ENCODE data around the gene NDUFAF7. TPM values are rescaled to one million over a fixed set of nuclear protein-coding genes. Genes with fewer than 3 reads are reported as not detected.

The NDUFAF7 gene
- total and polyA plus RNA-seq, 10 of the 15 experiments (the other 5 are each of a cell fraction or from before 2014, with no cell fraction given): 16.6 to 39.5 (median 24.3) TPM

GRCh38 chr2:37226863-37227262, 4.6 kb upstream of the NDUFAF7 start (continued):
- TF ChIP-seq TCF3 (IDR thresholded peaks at IDR 0.05; ENCODE audit: borderline replicate concordance, insufficient read depth, low read depth, low read length) (no peak), NFYA (IDR thresholded peaks at IDR 0.05; ENCODE audit: borderline replicate concordance, low read depth, low read length) (no peak), NR2F1 (conservative IDR thresholded peaks at IDR 0.05) (no peak), PKNOX1 (IDR thresholded peaks at IDR 0.05) (no peak), SMC3 (IDR thresholded peaks at IDR 0.05; ENCODE audit: borderline replicate concordance, low read length) (no peak), SKIL (IDR thresholded peaks at IDR 0.05; ENCODE audit: low read depth, poor library complexity, severe bottlenecking) (no peak), HDGF (IDR thresholded peaks at IDR 0.05) (no peak)

GRCh38 chr2:37228788-37229187, 2.7 kb upstream of the NDUFAF7 start:
- ChIA-PET CTCF (interaction anchor here (0.6 to 1.5 kb wide), 3 partner anchors 603 to 1036 kb away, joined by 3 to 4 read pairs (median 3); no protein-coding TSS in a partner anchor), POLR2A (no interaction called here), SMC1A (ENCODE audit: uncharacterized antibody, unreplicated experiment) (interaction anchor here (1.1 to 1.4 kb wide), 2 partner anchors 93 to 647 kb away, joined by 3 read pairs; no protein-coding TSS in a partner anchor), RAD21 (ENCODE audit: unreplicated experiment) (interaction anchor here (0.7 kb wide), 1 partner anchor 56 kb away, joined by 3 read pairs; no protein-coding TSS in a partner anchor)
- TF ChIP-seq SPI1 (IDR thresholded peaks at IDR 0.05; ENCODE audit: borderline replicate concordance, insufficient read depth, low read depth, low read length) (peak; percentile 58; the same call in 1 of the 2 replicates), HDAC6 (IDR thresholded peaks at IDR 0.05; ENCODE audit: unreplicated experiment) (no peak)
- Histone ChIP-seq H3K4me1 (ENCODE audit: control insufficient read depth, insufficient read depth, low read length) (no peaks in the 10 kb centered on the region), H2AFZ (ENCODE audit: control insufficient read depth, low read depth, low read length) (no peak overlapping the region), H3K36me3 (ENCODE audit: control insufficient read depth in 2 of 2, insufficient read depth in 2 of 2, low read length in 1 of 2) (0 out of 4 replicates have a peak, but pooled peaks cover 0 to 8% of the 10 kb centered on the region in 2 experiments), H3K27me3 (replicated peaks in 1 of 2; ENCODE audit: control insufficient read depth in 2 of 2, insufficient read depth in 2 of 2, low read length in 1 of 2) (no peaks in the 10 kb centered on the region), H3K79me2 (ENCODE audit: control insufficient read depth, insufficient read depth, low read length) (peaks cover 75% of the 10 kb centered on the region), H4K20me1 (ENCODE audit: control insufficient read depth, insufficient read depth) (no peaks in the 10 kb centered on the region), H3K9ac (ENCODE audit: control insufficient read depth, insufficient read depth, low read length) (no peak overlapping the region), H3K4me2 (ENCODE audit: control insufficient read depth, insufficient read depth) (no peak overlapping the region; the same call in 1 of the 2 replicates), H3K27ac (ENCODE audit: control insufficient read depth, insufficient read depth) (no peak overlapping the region), H3K4me3 (0 out of 2 replicates have a peak overlapping the region, but pooled peaks have one; percentile 91), H3K9me3 (replicated peaks; ENCODE audit: control insufficient read depth, insufficient read depth, low read length) (no peaks in the 10 kb centered on the region)
- FAIRE-seq (no peak), DNase-seq (ENCODE audit: low read depth, low spot score) (no peak), ATAC-seq (no peak)
- 77% methylated on average over 3 of the region's 3 CpGs for WGBS (ENCODE audit: insufficient coverage, insufficient replicate concordance, low lambda C conversion rate, missing lambda C conversion rate)
- no TSS peak for BruUV-seq (replicated peaks)
- intact Hi-C loops (cut with micrococcal nuclease; ENCODE audit: unreplicated experiment): no loop called here
- in situ Hi-C loops (cut with MboI): no loop called here
